ENCODE data around the gene C15orf62.
A peak's percentile ranks its signal among the peaks of the same experiment; 100 is the strongest.

Gene C15orf62

GRCh38 chr15:40785814-40786213 is 16.0 kb downstream of the C15orf62 start:
- DNase-seq: no peak

- peak; percentile 84 for DNase-seq
Observed at GRCh38 chr15:40787344-40787841, 17.6 kb downstream of the C15orf62 start.

GRCh38 chr15:40787991-40788390 is 18.2 kb downstream of the C15orf62 start:
- DNase-seq: no peak

- no peak for DNase-seq
Observed at GRCh38 chr15:40789119-40789518, 19.3 kb downstream of the C15orf62 start.

GRCh38 chr15:40789999-40790398 is 20.2 kb downstream of the C15orf62 start:
- DNase-seq: no peak

- no peak for DNase-seq
Observed at GRCh38 chr15:40790718-40791117, 20.9 kb downstream of the C15orf62 start.

GRCh38 chr15:40792394-40792793 is 22.6 kb downstream of the C15orf62 start:
- DNase-seq: no peak

- DNase-seq: no peak
Observed at GRCh38 chr15:40793216-40793989, 23.6 kb downstream of the C15orf62 start.

- DNase-seq: no peak
Observed at GRCh38 chr15:40796041-40796440, 26.3 kb downstream of the C15orf62 start.

- DNase-seq: no peak
Observed at GRCh38 chr15:40796512-40796911, 26.7 kb downstream of the C15orf62 start.

GRCh38 chr15:40799523-40799922 is 29.7 kb downstream of the C15orf62 start:
- DNase-seq: no peak

- no peak for DNase-seq
Observed at GRCh38 chr15:40803076-40803475, 33.3 kb downstream of the C15orf62 start.

GRCh38 chr15:40803688-40804087 is 33.9 kb downstream of the C15orf62 start:
- DNase-seq: no peak

GRCh38 chr15:40806672-40807027 is 36.9 kb downstream of the C15orf62 start:
- DNase-seq: no peak

- peak; percentile 98 for DNase-seq
Observed at GRCh38 chr15:40807028-40807887, 37.5 kb downstream of the C15orf62 start, which contains the start of the genes DNAJC17 and ZFYVE19. DNAJC17 (minus strand) TSS chr15:40807473; CDS start chr15:40807446, 27 bp downstream. ZFYVE19 (plus strand) TSS chr15:40807089; CDS start chr15:40807590, 501 bp downstream.

- DNase-seq: no peak
Observed at GRCh38 chr15:40807888-40808461, 38.2 kb downstream of the C15orf62 start.

GRCh38 chr15:40808861-40809450 is 39.2 kb downstream of the C15orf62 start:
- DNase-seq: no peak

- no peak for DNase-seq
Observed at GRCh38 chr15:40812721-40813425, 43.1 kb downstream of the C15orf62 start.

- no peak for DNase-seq
Observed at GRCh38 chr15:40815042-40815698, 45.4 kb downstream of the C15orf62 start.

GRCh38 chr15:40819048-40819447 is 49.3 kb downstream of the C15orf62 start:
- DNase-seq: no peak

GRCh38 chr15:40821195-40821594 is 51.4 kb downstream of the C15orf62 start:
- DNase-seq: no peak
